ENCODE results near the gene STK33. TPM values are rescaled to one million over a fixed set of nuclear protein-coding genes. Genes with fewer than 3 reads are reported as not detected.

Gene STK33
- total RNA-seq, 1 experiment from 2014 or later: 3.9 TPM

GRCh38 chr11:8387141-8387540, 206.9 kb downstream of the STK33 start:
- DNase-seq (ENCODE audit: low read depth, low spot score) (no peak), ATAC-seq (no peak)
- in situ Hi-C loops (cut with HindIII; ENCODE audit: low pct_unique_long_range_greater_than_20kb, low sequenced_read_pairs) (no loop called here), intact Hi-C loops (cut with micrococcal nuclease; ENCODE audit: unreplicated experiment) (no loop called here)
- Histone ChIP-seq H3K36me3 (ENCODE audit: control insufficient read depth, insufficient read depth, low read length) (no peaks in the 10 kb centered on the region), H3K27me3 (ENCODE audit: control insufficient read depth, insufficient read depth, low read length) (no peaks in the 10 kb centered on the region; the same call in 1 of the 2 replicates), H3K4me1 (ENCODE audit: control insufficient read depth, insufficient read depth, low read length) (no peaks in the 10 kb centered on the region), H3K9me3 (ENCODE audit: control insufficient read depth, insufficient read depth, low read depth, low read length) (no peaks in the 10 kb centered on the region), H3K27ac (ENCODE audit: low read length) (no peak overlapping the region), H3K4me3 (ENCODE audit: low read depth in 2 of 2, low read length in 2 of 2) (no peak overlapping the region)
- CTCF ChIA-PET: no interaction called here
- POLR2A ChIA-PET: interaction anchor here (0.6 kb wide), 1 partner anchor 770 kb away, joined by 5 read pairs; no protein-coding TSS in a partner anchor
- BruUV-seq (replicated peaks): no TSS peak
- no peak for TF ChIP-seq TCF7L2 (IDR thresholded peaks at IDR 0.05; ENCODE audit: low read depth, low read length)
- no peak for TF ChIP-seq POLR2AphosphoS5 (IDR thresholded peaks at IDR 0.05; ENCODE audit: low read depth, low read length)
- TF ChIP-seq SIN3A (IDR thresholded peaks at IDR 0.05; ENCODE audit: borderline replicate concordance, insufficient read depth, low read depth, low read length): no peak
- TF ChIP-seq REST (IDR thresholded peaks at IDR 0.05; ENCODE audit: insufficient read depth in 1 of 2, low read depth in 2 of 2, low read length in 1 of 2): no peak
- no peak for TF ChIP-seq CTCF (IDR thresholded peaks at IDR 0.05)

- Histone ChIP-seq H3K4me1 (ENCODE audit: control insufficient read depth, insufficient read depth, low read length) (no peaks in the 10 kb centered on the region), H3K4me3 (ENCODE audit: low read depth in 2 of 2, low read length in 2 of 2) (no peak overlapping the region), H3K27ac (ENCODE audit: low read length) (no peak overlapping the region), H3K36me3 (ENCODE audit: control insufficient read depth, insufficient read depth, low read length) (no peaks in the 10 kb centered on the region), H3K27me3 (ENCODE audit: control insufficient read depth, insufficient read depth, low read length) (no peaks in the 10 kb centered on the region; the same call in 1 of the 2 replicates), H3K9me3 (ENCODE audit: control insufficient read depth, insufficient read depth, low read depth, low read length) (no peaks in the 10 kb centered on the region)
- DNase-seq (ENCODE audit: low read depth, low spot score) (no peak), ATAC-seq (no peak)
- intact Hi-C loops (cut with micrococcal nuclease; ENCODE audit: unreplicated experiment) (no loop called here), in situ Hi-C loops (cut with HindIII; ENCODE audit: low pct_unique_long_range_greater_than_20kb, low sequenced_read_pairs) (no loop called here)
- TF ChIP-seq SIN3A (IDR thresholded peaks at IDR 0.05; ENCODE audit: borderline replicate concordance, insufficient read depth, low read depth, low read length): no peak
- no peak for TF ChIP-seq POLR2AphosphoS5 (IDR thresholded peaks at IDR 0.05; ENCODE audit: low read depth, low read length)
- no peak for TF ChIP-seq REST (IDR thresholded peaks at IDR 0.05; ENCODE audit: insufficient read depth in 1 of 2, low read depth in 2 of 2, low read length in 1 of 2)
- no peak for TF ChIP-seq TCF7L2 (IDR thresholded peaks at IDR 0.05; ENCODE audit: low read depth, low read length)
- no peak for TF ChIP-seq CTCF (IDR thresholded peaks at IDR 0.05)
- POLR2A ChIA-PET: no interaction called here
- CTCF ChIA-PET: interaction anchor here (0.6 kb wide), 1 partner anchor 157 kb away, joined by 4 read pairs; no protein-coding TSS in a partner anchor
- BruUV-seq (replicated peaks): no TSS peak
Observed at GRCh38 chr11:8386134-8386864, 207.7 kb downstream of the STK33 start.

All from Panc1 (cell line).